Hippocampal formation (tissue), 2 donors: ENCODE results near the gene DUXB.

Experiments used
- DNase-seq, 2 donors: peaks; one replicate each; lab custom pipeline; 2025; lab: John Stamatoyannopoulos, UW

DUXB gene

GRCh38 chr16:75660321-75660720 lies 40.9 kb downstream of the DUXB start:
- peak in 1 of 2 donors; percentile 14 for DNase-seq

DNA sequence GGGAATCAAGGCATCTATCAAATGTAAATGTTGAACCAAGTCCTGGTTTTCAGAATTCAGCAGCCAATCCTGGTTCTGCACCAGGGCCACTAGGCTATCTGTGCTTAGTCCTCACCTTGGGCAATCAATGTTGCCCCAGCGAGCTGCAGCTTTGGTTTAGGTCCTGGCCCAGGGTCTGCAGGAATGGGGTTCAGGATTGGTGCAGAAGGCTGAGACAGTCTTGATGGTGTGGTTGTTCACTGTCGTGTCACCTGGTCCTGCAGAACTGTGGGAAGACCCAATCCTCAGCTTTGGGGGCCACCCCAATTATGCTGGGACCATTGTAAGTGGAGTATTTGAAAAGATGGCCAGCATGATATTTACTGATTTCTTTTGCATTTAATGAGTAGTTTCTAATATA lies 43.1 kb downstream of the DUXB start:
- DNase-seq: no peak

DNA sequence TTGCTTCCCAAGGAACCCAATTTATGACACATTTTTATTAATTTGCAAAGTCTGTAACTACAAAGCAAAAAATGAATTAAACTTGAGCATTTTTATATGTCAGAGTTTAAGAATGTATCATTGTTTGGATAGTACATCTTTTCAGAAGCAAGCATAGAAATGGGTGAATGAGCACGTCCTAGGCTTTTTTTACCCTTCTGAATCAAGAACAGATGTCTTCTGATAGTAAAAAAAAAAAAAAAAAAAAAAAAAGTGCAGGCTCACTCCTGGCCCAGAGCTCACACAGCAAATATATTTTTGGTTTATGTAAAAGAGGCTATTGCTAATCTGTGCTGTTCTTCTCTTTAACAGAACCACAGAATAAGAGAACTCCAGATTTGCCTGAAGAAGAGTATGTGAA lies 47.3 kb downstream of the DUXB start:
- peak in 1 of 2 donors; percentile 35 for DNase-seq

DNA sequence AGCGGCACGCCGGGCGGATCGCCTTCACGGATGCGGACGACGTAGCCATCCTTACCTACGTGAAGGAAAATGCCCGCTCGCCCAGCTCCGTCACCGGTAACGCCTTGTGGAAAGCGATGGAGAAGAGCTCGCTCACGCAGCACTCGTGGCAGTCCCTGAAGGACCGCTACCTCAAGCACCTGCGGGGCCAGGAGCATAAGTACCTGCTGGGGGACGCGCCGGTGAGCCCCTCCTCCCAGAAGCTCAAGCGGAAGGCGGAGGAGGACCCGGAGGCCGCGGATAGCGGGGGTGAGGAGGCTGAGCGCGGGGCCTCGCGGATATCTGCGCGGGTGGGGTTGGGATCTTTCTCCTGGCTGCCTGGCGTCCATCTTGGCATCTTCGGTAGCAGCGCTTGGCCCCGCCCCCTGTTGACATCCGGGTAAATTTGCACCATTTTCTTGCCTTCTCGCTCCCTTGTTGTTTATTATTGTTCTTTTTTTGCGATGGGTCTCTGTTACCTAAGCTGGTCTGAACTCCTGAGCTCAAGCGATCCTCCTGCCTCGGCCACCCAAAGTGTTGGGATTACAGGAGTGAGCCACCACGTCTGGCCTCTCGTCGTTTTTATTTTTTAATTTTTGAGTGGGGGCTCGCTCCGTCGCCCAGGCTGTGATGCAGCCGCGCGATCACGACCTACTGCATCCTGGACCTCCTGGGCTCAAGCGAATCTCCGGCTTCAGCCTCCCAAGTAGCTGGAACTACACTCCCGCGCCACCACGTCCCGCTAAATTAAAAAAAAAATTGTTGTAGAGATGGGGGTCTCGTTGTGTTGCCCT lies 52.8 kb downstream of the DUXB start:
- peak; percentile 67 to 74 for DNase-seq

DNA sequence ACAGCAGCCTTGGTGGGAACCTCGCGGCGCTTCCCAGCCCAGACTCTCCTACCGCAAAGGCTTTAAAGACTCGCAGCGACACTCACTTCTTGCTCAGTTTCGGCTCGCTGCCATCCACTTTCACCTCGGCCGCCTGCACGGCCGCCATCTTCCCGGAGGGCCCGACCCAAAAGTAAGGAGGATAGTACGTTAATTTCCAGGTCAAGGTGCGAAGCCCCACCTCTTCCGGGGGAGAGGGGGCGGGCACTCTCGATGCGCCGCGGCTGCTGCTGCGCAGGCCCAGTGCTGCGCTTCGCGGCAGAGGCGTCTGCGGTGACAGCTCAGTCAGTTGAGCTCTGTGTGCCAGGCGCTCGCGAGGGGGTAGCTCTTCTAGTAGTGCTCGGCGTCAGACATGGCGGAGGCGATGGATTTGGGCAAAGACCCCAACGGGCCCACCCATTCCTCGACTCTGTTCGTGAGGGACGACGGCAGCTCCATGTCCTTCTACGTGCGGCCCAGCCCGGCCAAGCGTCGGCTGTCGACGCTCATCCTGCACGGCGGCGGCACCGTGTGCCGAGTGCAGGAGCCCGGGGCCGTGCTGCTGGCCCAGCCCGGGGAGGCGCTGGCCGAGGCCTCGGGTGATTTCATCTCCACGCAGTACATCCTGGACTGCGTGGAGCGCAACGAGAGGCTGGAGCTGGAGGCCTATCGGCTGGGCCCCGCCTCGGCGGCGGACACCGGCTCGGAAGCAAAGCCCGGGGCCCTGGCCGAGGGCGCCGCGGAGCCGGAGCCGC lies 53.6 kb downstream of the DUXB start, which contains the start of the genes KARS1 and TERF2IP:
Gene KARS1, minus strand, starts transcription at position 174 of the 773 bp plus-strand sequence. Its CDS starts 26 bp downstream, at position 148.
Gene TERF2IP, plus strand, starts transcription at position 282 of the 773 bp plus-strand sequence. Its CDS starts 110 bp downstream, at position 392.
- DNase-seq: peak; percentile 93 to 94

DNA sequence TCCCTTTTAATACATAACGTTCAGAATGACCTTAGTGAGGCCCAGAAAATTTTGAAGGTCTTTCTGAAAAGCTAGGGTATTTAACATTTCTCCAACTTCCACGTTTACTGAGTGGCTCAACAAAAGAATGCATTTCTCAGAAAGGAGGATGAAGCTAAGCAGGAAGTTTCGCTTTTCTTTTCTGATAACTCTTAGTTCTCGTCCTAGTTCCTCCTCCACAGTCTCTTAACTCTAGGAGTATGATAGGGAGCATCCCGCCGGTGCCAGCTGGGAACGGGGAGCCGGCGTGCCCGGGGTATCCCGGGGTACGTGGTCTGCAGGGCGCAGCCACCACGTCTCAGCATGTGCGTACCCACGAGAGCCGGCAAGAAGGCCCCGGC lies 54.2 kb downstream of the DUXB start:
- DNase-seq: no peak

GRCh38 chr16:75644240-75645012 lies 56.8 kb downstream of the DUXB start:
- DNase-seq: no peak
